Measurements from ENCODE around the gene NAPSA.
"Not testable (repeated sequence)": the region's sequence is repeated elsewhere in the genome, so short reads cannot be mapped to it uniquely, and the experiment has no call there.

Gene NAPSA

GRCh38 chr19:50398675-50399367 lies 33.4 kb upstream of the NAPSA start:
- Histone ChIP-seq H3K9ac (ENCODE audit: low read length) (no peak overlapping the region), H2AFZ (ENCODE audit: low read depth, low read length) (no peak overlapping the region), H3K9me3 (ENCODE audit: insufficient read depth, low read length) (no peaks in the 10 kb centered on the region), H3K79me2 (ENCODE audit: low read length) (peaks cover 60% of the 10 kb centered on the region), H3K27ac (ENCODE audit: low read length) (no peak overlapping the region), H3K36me3 (replicated peaks; ENCODE audit: low read depth, low read length) (peaks cover 47% of the 10 kb centered on the region), H3K4me2 (ENCODE audit: low read length) (no peak overlapping the region), H4K20me1 (ENCODE audit: insufficient read depth, low read length) (peaks cover 10% of the 10 kb centered on the region), H3K4me3 (ENCODE audit: low read length) (no peak overlapping the region), H3K27me3 (ENCODE audit: low read depth, low read length) (no peaks in the 10 kb centered on the region), H3K4me1 (ENCODE audit: low read length) (no peaks in the 10 kb centered on the region)
- TF ChIP-seq CTCF (IDR thresholded peaks at IDR 0.05; ENCODE audit: low read depth, low read length) = no peak
- no peak for TF ChIP-seq EZH2phosphoT487 (IDR thresholded peaks at IDR 0.05; ENCODE audit: low read depth)

- H3K9me3 ChIP-seq (ENCODE audit: insufficient read depth, low read length) = no peaks in the 10 kb centered on the region
- no peak overlapping the region for H2AFZ ChIP-seq (ENCODE audit: low read depth, low read length)
- no peak overlapping the region for H3K9ac ChIP-seq (ENCODE audit: low read length)
- H3K79me2 ChIP-seq (ENCODE audit: low read length) = peaks cover 87% of the 10 kb centered on the region
- H3K36me3 ChIP-seq (replicated peaks; ENCODE audit: low read depth, low read length) = peaks cover 45% of the 10 kb centered on the region
- TF ChIP-seq CTCF (IDR thresholded peaks at IDR 0.05; ENCODE audit: low read depth, low read length) = no peak
- no peak for TF ChIP-seq EZH2phosphoT487 (IDR thresholded peaks at IDR 0.05; ENCODE audit: low read depth)
- H3K27ac ChIP-seq (ENCODE audit: low read length) = no peak overlapping the region
- H4K20me1 ChIP-seq (ENCODE audit: insufficient read depth, low read length) = peaks cover 17% of the 10 kb centered on the region
- no peak overlapping the region for H3K4me3 ChIP-seq (ENCODE audit: low read length)
- H3K27me3 ChIP-seq (ENCODE audit: low read depth, low read length) = no peaks in the 10 kb centered on the region
- H3K4me2 ChIP-seq (ENCODE audit: low read length) = no peak overlapping the region
- no peaks in the 10 kb centered on the region for H3K4me1 ChIP-seq (ENCODE audit: low read length)
Observed at GRCh38 chr19:50394017-50394416, 28.6 kb upstream of the NAPSA start.

- H3K4me3 ChIP-seq (ENCODE audit: low read length) = no peak overlapping the region
- H2AFZ ChIP-seq (ENCODE audit: low read depth, low read length) = no peak overlapping the region
- TF ChIP-seq EZH2phosphoT487 (IDR thresholded peaks at IDR 0.05; ENCODE audit: low read depth) = no peak
- no peak for TF ChIP-seq CTCF (IDR thresholded peaks at IDR 0.05; ENCODE audit: low read depth, low read length)
- H3K9ac ChIP-seq (ENCODE audit: low read length) = no peak overlapping the region
- peaks cover 45% of the 10 kb centered on the region for H3K36me3 ChIP-seq (replicated peaks; ENCODE audit: low read depth, low read length)
- H3K79me2 ChIP-seq (ENCODE audit: low read length) = peaks cover 87% of the 10 kb centered on the region
- no peaks in the 10 kb centered on the region for H3K27me3 ChIP-seq (ENCODE audit: low read depth, low read length)
- H4K20me1 ChIP-seq (ENCODE audit: insufficient read depth, low read length) = peaks cover 14% of the 10 kb centered on the region
- H3K4me2 ChIP-seq (ENCODE audit: low read length) = no peak overlapping the region
- H3K9me3 ChIP-seq (ENCODE audit: insufficient read depth, low read length) = no peaks in the 10 kb centered on the region
- no peak overlapping the region for H3K27ac ChIP-seq (ENCODE audit: low read length)
- H3K4me1 ChIP-seq (ENCODE audit: low read length) = no peaks in the 10 kb centered on the region
Observed at GRCh38 chr19:50393589-50393988, 28.1 kb upstream of the NAPSA start.

- peaks cover 87% of the 10 kb centered on the region for H3K79me2 ChIP-seq (ENCODE audit: low read length)
- H3K4me3 ChIP-seq (ENCODE audit: low read length) = no peak overlapping the region
- H3K36me3 ChIP-seq (replicated peaks; ENCODE audit: low read depth, low read length) = peaks cover 49% of the 10 kb centered on the region
- H3K4me1 ChIP-seq (ENCODE audit: low read length) = no peaks in the 10 kb centered on the region
- H3K9me3 ChIP-seq (ENCODE audit: insufficient read depth, low read length) = no peaks in the 10 kb centered on the region
- H4K20me1 ChIP-seq (ENCODE audit: insufficient read depth, low read length) = peaks cover 14% of the 10 kb centered on the region
- H3K27ac ChIP-seq (ENCODE audit: low read length) = no peak overlapping the region
- TF ChIP-seq EZH2phosphoT487 (IDR thresholded peaks at IDR 0.05; ENCODE audit: low read depth) (no peak), CTCF (IDR thresholded peaks at IDR 0.05; ENCODE audit: low read depth, low read length) (no peak)
- H3K4me2 ChIP-seq (ENCODE audit: low read length) = no peak overlapping the region
- H3K9ac ChIP-seq (ENCODE audit: low read length) = no peak overlapping the region
- no peaks in the 10 kb centered on the region for H3K27me3 ChIP-seq (ENCODE audit: low read depth, low read length)
- H2AFZ ChIP-seq (ENCODE audit: low read depth, low read length) = no peak overlapping the region
Observed at GRCh38 chr19:50392759-50393158, 27.3 kb upstream of the NAPSA start.

GRCh38 chr19:50390952-50391351 lies 25.5 kb upstream of the NAPSA start:
- H3K4me3 ChIP-seq (ENCODE audit: low read length); H3K9ac ChIP-seq (ENCODE audit: low read length); H3K4me1 ChIP-seq (ENCODE audit: low read length); H3K27me3 ChIP-seq (ENCODE audit: low read depth, low read length); H3K9me3 ChIP-seq (ENCODE audit: insufficient read depth, low read length); H3K4me2 ChIP-seq (ENCODE audit: low read length); H3K27ac ChIP-seq (ENCODE audit: low read length); H2AFZ ChIP-seq (ENCODE audit: low read depth, low read length): not testable (repeated sequence)
- Histone ChIP-seq H3K79me2 (ENCODE audit: low read length) (peaks cover 89% of the 10 kb centered on the region), H4K20me1 (ENCODE audit: insufficient read depth, low read length) (peaks cover 18% of the 10 kb centered on the region), H3K36me3 (replicated peaks; ENCODE audit: low read depth, low read length) (peaks cover 62% of the 10 kb centered on the region)

GRCh38 chr19:50390295-50390694 lies 24.9 kb upstream of the NAPSA start:
- not testable (repeated sequence) for H2AFZ ChIP-seq (ENCODE audit: low read depth, low read length); H3K4me2 ChIP-seq (ENCODE audit: low read length); H3K27me3 ChIP-seq (ENCODE audit: low read depth, low read length); H3K4me1 ChIP-seq (ENCODE audit: low read length); H3K4me3 ChIP-seq (ENCODE audit: low read length); H3K27ac ChIP-seq (ENCODE audit: low read length); H3K9ac ChIP-seq (ENCODE audit: low read length); H3K9me3 ChIP-seq (ENCODE audit: insufficient read depth, low read length)
- H3K36me3 ChIP-seq (replicated peaks; ENCODE audit: low read depth, low read length) = peaks cover 61% of the 10 kb centered on the region
- peaks cover 22% of the 10 kb centered on the region for H4K20me1 ChIP-seq (ENCODE audit: insufficient read depth, low read length)
- peaks cover 89% of the 10 kb centered on the region for H3K79me2 ChIP-seq (ENCODE audit: low read length)
